ENCODE measurements around the gene PDX1.

- no peak for TF ChIP-seq CTCF (IDR thresholded peaks at IDR 0.05; ENCODE audit: insufficient read depth, low read length, poor library complexity, severe bottlenecking)
- TF ChIP-seq EZH2phosphoT487 (conservative IDR thresholded peaks at IDR 0.05; ENCODE audit: low read length): no peak
Observed at GRCh38 chr13:27927444-27928352, 7.9 kb downstream of the PDX1 start.

Data from SU-DHL-6 (cell line).